Muscle of leg (tissue), 11 donors: Measurements from ENCODE around the gene NBEAL2. TPM values are rescaled to one million over a fixed set of nuclear protein-coding genes. Genes with fewer than 3 reads are reported as not detected.

Experiments used
- DNase-seq: peaks from one replicate; pipeline ENCODE4 v3.0.0; 2013
- H3K27ac ChIP-seq: one replicate; pipeline ENCODE4 v1.5.1; 2013; ENCODE audit warnings: mild to moderate bottlenecking, low read length, control low read depth
- H3K27me3 ChIP-seq: one replicate; pipeline ENCODE4 v1.6.1; 2013; ENCODE audit warnings: low read length; ENCODE audit not compliant: control insufficient read depth, insufficient read depth
- H3K36me3 ChIP-seq: one replicate; pipeline ENCODE4 v1.6.1; 2013; ENCODE audit warnings: low read length; ENCODE audit not compliant: control insufficient read depth, insufficient read depth
- H3K4me1 ChIP-seq: one replicate; pipeline ENCODE4 v1.6.1; 2013; ENCODE audit warnings: low read length; ENCODE audit not compliant: control insufficient read depth, insufficient read depth
- H3K4me3 ChIP-seq: one replicate; pipeline ENCODE4 v1.5.1; 2013; ENCODE audit warnings: low read length, control low read depth
- H3K9me3 ChIP-seq: replicated peaks from 2 replicates; pipeline ENCODE4 v1.6.1; 2013; ENCODE audit warnings: low read depth, low read length; ENCODE audit not compliant: control insufficient read depth
- WGBS: methylation state at CpG from one replicate; pipeline ENCODE4 v1.1.5; 2013; ENCODE audit warnings: missing lambda C conversion rate; ENCODE audit not compliant: insufficient coverage; 5-methylcytosine and 5-hydroxymethylcytosine counted together
- polyA plus RNA-seq, 8 donors: library from polyadenylated mRNA; unstranded; fragments of 120-200 nt; gene quantifications; one replicate each; pipeline versions ENCODE4 v1.2.1 to v1.2.3, GENCODE V29; 2013; ENCODE audit warnings: inconsistent platforms in 1 of 8, low replicate concordance in 1 of 8; ENCODE audit not compliant: insufficient read length in 8 of 8, insufficient read depth in 1 of 8
- total RNA-seq: library from RNA; stranded (reverse); fragments of 120-200 nt; gene quantifications from one replicate; pipeline ENCODE4 v1.2.4, GENCODE V29; 2013

NBEAL2 gene
- total and polyA plus RNA-seq, 9 donors: 8.1 to 20.0 (median 12.8) TPM

DNA sequence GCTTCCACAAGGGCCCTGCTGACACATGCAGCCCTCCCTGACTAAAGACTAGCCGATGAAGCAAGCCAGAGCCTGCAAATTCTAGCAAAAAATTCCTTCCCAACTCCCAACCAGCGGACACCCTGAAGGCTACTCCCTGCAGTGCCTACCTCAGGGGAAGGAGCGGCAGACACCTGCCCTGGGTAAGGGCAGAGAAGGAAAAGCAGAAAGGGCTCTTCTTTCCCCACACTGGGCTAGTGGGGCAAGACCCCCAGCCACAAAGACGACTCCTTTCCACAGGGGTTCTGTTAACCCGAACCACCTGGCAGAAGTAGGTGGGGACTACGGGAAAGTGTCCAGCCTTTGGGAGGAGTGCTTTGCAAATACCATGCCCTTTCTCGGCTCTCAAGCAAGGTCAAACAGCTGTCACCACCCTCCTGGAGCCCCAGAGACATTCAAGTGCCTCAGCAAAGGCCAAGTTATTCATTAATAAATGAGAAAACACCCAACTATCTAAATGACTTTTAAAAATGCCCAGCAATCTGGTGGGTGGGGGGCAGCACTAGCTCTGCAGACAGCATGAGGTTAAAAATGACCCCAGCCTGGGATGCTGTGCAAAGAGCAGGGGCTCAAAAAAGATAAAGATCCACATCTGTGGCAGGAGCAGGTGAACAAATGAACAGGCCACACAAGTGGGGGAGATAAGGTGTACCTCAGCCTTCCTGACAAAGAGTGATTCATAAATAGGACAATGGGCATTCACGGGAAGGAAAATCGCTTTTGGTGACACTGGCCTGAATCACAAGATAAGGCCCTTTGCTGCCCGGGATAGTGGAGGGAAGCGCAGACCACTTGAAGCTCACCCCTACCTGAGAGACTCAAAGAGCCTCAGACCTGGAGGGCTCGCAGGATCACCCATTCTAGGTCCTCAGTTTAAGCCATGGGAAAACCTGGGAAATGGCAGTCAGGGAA is 36.0 kb upstream of the NBEAL2 start:
- peaks cover 2% of the 10 kb centered on the region for H3K9me3 ChIP-seq
- 83% methylated on average over 2 of the region's 12 CpGs for WGBS
- peaks cover 47% of the 10 kb centered on the region for H3K4me1 ChIP-seq
- no peak overlapping the region for H3K4me3 ChIP-seq
- H3K27ac ChIP-seq: peak overlapping the region; percentile 49
- H3K27me3 ChIP-seq: no peaks in the 10 kb centered on the region
- peaks cover 54% of the 10 kb centered on the region for H3K36me3 ChIP-seq
- DNase-seq: no peak

DNA sequence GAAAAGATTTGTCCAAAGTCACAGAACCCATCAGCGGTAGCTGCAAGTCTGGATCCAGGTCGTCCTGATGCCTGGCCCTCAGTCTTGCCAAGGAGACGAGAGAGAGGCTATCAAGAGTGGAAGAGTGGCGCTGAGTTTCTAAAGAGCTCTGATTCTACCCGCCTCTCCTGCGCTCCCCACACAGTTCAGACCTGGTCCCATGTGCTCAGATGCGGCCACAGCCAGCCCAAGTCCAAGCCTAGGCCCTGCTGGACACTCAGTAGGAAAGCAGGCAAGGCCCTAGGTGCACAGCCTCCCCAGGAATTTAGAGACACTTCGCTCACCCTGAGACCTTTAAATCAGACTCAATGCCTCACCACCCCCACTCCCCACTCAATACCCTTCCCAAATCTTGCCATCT is 35.3 kb upstream of the NBEAL2 start:
- Histone ChIP-seq H3K27ac (peak overlapping the region; percentile 49), H3K36me3 (peaks cover 53% of the 10 kb centered on the region), H3K9me3 (peaks cover 2% of the 10 kb centered on the region), H3K27me3 (no peaks in the 10 kb centered on the region), H3K4me1 (peaks cover 51% of the 10 kb centered on the region), H3K4me3 (no peak overlapping the region)
- WGBS: 90% methylated on average over 8 of the region's 8 CpGs
- DNase-seq: no peak

DNA sequence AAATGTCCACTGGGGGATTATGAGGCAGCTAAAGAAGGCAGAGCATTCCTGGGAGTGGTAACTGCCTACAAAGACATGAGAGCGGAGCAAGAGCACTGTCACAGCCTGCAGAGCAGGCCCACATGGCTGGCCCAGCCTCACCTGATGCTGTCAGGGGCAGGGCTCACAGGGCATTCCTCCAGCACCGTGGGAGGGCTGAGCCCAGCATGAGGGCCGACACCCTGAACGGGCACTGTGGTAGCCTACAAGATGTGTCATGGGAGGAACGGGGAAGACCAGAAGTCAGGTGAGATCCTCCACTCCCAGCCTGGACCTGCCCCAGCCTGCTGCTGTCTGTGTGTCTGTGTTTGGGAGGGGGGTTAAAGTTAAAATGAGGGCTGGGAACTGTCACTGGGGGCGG is 33.0 kb upstream of the NBEAL2 start:
- H3K27ac ChIP-seq: no peak overlapping the region
- no peak overlapping the region for H3K4me3 ChIP-seq
- WGBS: 86% methylated on average over 5 of the region's 6 CpGs

DNA sequence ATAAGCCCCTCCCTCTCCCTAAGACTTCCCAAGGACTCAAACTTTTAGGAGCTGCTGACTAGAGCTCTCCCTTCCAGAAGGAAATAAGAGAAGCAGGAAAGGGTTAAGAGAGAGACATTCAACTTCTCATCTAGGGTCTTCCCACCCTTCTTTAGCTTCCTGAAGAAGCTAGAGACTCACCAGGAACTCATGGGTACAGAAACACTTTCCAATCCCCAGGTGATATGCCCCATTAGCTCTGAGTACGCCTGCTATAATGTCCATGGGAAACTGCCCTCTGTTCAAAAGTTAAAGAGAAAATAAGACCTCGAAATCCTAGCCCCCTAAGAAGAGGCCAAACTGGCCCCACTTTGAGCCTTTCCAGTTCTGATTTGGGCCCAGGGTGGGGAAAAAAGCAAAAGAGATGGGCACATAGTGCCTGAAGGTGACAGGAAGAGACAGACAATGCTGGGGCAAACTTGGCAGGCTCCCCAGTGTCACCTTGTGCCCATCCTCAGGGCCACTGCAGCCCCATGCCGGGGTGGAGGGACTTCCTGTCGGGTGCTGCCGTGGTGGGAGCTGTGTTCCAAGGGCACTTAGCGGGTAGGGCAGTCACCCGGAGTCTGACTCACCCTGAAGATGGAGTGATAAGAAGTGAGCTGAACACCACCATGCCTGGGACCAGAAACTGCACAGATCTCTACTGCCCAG is 32.5 kb upstream of the NBEAL2 start:
- H3K27me3 ChIP-seq: no peaks in the 10 kb centered on the region
- H3K9me3 ChIP-seq: peaks cover 2% of the 10 kb centered on the region
- WGBS: 56% methylated on average over 4 of the region's 7 CpGs
- DNase-seq: no peak
- H3K36me3 ChIP-seq: peaks cover 30% of the 10 kb centered on the region
- no peak overlapping the region for H3K27ac ChIP-seq
- H3K4me3 ChIP-seq: no peak overlapping the region
- peaks cover 56% of the 10 kb centered on the region for H3K4me1 ChIP-seq

More for the DNA sequence above, 33.0 kb upstream of the NBEAL2 start:
- Histone ChIP-seq H3K36me3 (peaks cover 36% of the 10 kb centered on the region), H3K27me3 (no peaks in the 10 kb centered on the region), H3K4me1 (peaks cover 56% of the 10 kb centered on the region), H3K9me3 (peaks cover 2% of the 10 kb centered on the region)
- no peak for DNase-seq

DNA sequence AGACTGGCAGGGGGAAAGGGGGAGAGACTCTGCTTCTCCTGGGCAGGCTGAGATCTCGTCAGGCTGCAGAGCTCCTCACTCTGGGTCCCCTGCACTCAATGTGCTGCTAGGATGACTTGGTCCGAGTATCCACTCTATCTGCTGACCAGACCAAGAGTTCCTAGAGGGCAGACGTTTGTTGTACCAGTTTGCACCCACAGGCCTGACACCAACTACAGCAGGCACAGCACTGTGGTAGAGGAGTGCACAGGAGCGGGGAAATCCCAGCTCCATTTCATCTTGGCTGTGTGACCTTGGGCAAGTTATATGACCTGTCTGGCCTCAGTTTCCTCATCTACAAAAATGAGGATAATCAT is 31.9 kb upstream of the NBEAL2 start:
- H3K9me3 ChIP-seq: peaks cover 2% of the 10 kb centered on the region
- no peak overlapping the region for H3K4me3 ChIP-seq
- DNase-seq: no peak
- H3K4me1 ChIP-seq: peaks cover 54% of the 10 kb centered on the region
- peak overlapping the region; percentile 15 for H3K27ac ChIP-seq
- H3K36me3 ChIP-seq: peaks cover 25% of the 10 kb centered on the region
- H3K27me3 ChIP-seq: no peaks in the 10 kb centered on the region
- WGBS: 95% methylated on average over 2 of the region's 4 CpGs

DNA sequence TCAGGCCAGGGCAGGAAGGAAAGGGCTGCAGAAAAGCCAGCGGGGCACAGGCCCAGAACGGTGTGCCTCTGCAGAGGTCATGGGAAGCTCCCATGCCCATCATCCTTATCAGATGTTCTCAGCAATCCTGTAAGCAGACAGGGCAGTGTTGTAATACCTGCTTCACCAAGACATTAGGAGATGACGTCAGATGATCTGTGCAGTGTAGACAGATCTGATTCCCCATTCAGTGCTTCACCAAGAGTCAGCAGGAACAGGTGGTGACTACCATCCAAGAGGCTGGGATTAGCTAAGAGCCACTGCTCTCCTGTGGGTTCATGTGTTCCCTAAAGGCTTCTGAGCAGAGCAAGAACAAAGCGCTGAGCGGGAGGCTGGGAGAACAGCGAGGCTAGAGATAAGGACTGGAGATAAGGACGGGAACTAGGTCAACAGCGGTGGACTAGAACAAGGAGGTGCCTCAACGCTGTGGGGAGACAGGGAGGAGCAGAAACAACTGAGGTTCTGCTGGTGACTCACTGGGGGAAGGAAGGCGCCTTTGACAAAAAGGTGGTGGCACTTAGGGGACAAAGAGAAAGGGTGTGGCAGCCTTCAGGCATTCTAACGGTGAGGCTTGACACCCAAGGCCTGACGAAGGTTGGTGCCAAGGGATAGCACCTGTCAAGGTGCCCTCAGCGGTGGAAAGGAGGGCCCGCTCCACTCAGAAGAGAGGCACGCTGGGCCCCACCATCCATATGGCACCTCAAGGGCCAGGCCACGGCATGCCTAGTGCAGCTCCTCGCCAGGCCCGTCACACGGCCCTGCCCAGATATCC is 31.3 kb upstream of the NBEAL2 start:
- 70% methylated on average over 17 of the region's 19 CpGs for WGBS
- Histone ChIP-seq H3K4me1 (peaks cover 53% of the 10 kb centered on the region), H3K27me3 (no peaks in the 10 kb centered on the region), H3K36me3 (peaks cover 21% of the 10 kb centered on the region), H3K27ac (peak overlapping the region; percentile 69), H3K4me3 (no peak overlapping the region), H3K9me3 (peaks cover 2% of the 10 kb centered on the region)
- DNase-seq: no peak

DNA sequence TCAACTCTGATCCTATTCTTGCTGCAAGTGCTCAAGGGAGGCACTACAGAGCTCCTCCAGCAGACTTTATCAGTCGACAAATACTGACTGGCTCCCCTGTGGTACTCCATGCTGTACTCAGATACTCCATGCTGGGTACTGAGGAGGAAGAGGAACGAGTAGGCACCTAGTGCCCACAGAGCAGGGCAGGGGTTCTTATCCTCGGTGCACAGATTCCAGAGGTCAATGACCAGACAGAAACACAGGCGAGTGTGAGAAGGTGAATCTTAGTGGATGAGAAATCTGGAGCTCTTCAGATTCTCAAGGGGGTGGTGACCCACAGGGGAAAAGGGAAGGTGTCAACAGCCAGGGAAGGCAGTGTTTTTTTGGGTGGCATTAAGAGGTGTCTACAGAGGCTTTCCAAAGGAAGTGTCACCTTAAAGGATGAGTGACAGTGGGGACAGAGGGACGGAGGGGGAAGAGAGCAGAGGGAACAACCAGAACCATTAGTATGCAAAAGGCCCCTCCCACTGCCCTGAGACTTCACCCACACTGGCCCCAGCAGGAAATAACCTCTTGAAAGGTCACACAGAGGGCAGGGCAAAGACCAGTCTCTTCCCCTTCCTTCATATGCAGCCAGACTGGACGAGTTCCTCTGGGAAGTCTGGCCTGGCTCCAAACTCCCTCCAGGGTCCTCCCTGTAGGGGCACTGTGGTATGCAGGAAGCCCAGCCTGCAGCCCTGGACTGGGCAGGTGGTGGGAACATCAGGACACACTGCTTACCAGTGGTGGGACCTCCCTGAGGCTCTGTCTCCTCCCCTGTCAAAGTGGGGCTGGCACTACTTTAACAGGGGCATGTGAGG is 30.4 kb upstream of the NBEAL2 start:
- peak overlapping the region; percentile 69 for H3K27ac ChIP-seq
- peaks cover 53% of the 10 kb centered on the region for H3K4me1 ChIP-seq
- 74% methylated on average over 4 of the region's 6 CpGs for WGBS
- H3K4me3 ChIP-seq: no peak overlapping the region
- H3K36me3 ChIP-seq: peaks cover 21% of the 10 kb centered on the region
- DNase-seq: no peak
- peaks cover 2% of the 10 kb centered on the region for H3K9me3 ChIP-seq
- no peaks in the 10 kb centered on the region for H3K27me3 ChIP-seq

DNA sequence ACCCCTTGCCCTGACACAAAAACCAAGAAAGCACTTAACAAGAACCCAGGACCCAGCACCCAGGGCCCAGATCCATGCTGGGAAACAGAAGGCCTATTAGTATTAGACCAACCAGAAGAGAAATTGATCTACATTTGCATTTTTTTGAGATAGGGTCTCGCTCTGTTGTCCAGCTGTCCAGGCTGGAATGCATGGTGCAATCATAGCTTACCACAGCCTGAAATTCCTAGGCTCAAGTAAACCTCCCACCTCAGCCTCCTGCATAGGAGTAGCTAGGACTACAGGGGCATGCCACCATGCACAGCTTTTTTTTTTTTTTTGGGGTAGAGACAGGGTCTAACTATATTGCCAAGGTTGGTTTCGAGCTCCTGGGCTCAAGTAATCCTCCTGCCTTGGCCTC is 29.3 kb upstream of the NBEAL2 start:
- no peak for DNase-seq
- H3K36me3 ChIP-seq: peaks cover 19% of the 10 kb centered on the region
- peaks cover 51% of the 10 kb centered on the region for H3K4me1 ChIP-seq
- H3K27ac ChIP-seq: peak overlapping the region; percentile 3
- no peak overlapping the region for H3K4me3 ChIP-seq
- peaks cover 2% of the 10 kb centered on the region for H3K9me3 ChIP-seq
- WGBS: 100% methylated on average over 1 of the region's 2 CpGs
- no peaks in the 10 kb centered on the region for H3K27me3 ChIP-seq

DNA sequence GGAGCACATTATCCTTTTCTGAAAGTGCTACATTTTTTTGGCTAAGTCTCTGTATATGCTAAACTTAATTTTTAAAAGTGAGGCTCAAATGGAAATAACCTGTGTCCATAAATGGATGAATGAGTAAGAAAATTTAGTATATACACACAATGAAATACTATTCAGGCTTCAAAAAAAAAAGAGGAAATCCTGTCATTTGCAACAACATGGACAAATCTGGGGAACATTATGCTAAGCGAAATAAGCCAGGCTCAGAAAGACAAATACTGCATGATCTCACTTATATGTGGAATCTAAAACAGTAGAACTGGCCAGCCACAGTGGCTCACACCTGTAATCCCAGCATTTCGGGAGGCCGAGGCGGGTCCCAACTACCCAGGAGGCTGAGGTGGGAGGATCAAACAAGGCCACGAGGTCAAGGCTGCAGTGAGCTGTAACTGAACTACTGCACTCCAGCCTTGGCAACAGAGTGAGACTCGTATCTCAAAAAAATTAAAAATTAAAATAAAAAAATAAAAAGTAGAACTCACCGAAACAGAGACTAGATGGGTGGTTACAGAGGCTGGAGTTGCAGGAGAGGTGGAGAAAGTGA is 28.7 kb upstream of the NBEAL2 start:
- Histone ChIP-seq H3K27ac (peak overlapping the region; percentile 15), H3K4me3 (no peak overlapping the region), H3K9me3 (peaks cover 2% of the 10 kb centered on the region), H3K36me3 (peaks cover 17% of the 10 kb centered on the region), H3K27me3 (no peaks in the 10 kb centered on the region), H3K4me1 (peaks cover 55% of the 10 kb centered on the region)
- WGBS: 67% methylated on average over 4 of the region's 7 CpGs
- no peak for DNase-seq
